HepG2 (cell line): ENCODE measurements around the gene RITA1.

Experiments
- EZH2 ChIP-seq: conservative IDR thresholded peaks from 2 replicates; pipeline ENCODE4 v1.6.1; 2012; ENCODE audit warnings: mild to moderate bottlenecking, low read depth, low read length, moderate library complexity
- SIN3A ChIP-seq: IDR thresholded peaks from 2 replicates; pipeline ENCODE4 v1.6.1; 2011; ENCODE audit warnings: low read depth, mild to moderate bottlenecking, control low read depth, low read length, borderline replicate concordance
- TF ChIP-seq, protein P1 (sequence below): sonication (generic); formaldehyde crosslinking; IDR thresholded peaks from 2 replicates; pipeline ENCODE4 v1.4.0; 2020; ENCODE audit warnings: mild to moderate bottlenecking, missing genetic modification reagents

GRCh38 chr12:113196990-113197389 is 11.5 kb downstream of the RITA1 start:
- TF ChIP-seq SIN3A: no peak
- TF ChIP-seq EZH2: no peak
- TF ChIP-seq, protein P1, sequence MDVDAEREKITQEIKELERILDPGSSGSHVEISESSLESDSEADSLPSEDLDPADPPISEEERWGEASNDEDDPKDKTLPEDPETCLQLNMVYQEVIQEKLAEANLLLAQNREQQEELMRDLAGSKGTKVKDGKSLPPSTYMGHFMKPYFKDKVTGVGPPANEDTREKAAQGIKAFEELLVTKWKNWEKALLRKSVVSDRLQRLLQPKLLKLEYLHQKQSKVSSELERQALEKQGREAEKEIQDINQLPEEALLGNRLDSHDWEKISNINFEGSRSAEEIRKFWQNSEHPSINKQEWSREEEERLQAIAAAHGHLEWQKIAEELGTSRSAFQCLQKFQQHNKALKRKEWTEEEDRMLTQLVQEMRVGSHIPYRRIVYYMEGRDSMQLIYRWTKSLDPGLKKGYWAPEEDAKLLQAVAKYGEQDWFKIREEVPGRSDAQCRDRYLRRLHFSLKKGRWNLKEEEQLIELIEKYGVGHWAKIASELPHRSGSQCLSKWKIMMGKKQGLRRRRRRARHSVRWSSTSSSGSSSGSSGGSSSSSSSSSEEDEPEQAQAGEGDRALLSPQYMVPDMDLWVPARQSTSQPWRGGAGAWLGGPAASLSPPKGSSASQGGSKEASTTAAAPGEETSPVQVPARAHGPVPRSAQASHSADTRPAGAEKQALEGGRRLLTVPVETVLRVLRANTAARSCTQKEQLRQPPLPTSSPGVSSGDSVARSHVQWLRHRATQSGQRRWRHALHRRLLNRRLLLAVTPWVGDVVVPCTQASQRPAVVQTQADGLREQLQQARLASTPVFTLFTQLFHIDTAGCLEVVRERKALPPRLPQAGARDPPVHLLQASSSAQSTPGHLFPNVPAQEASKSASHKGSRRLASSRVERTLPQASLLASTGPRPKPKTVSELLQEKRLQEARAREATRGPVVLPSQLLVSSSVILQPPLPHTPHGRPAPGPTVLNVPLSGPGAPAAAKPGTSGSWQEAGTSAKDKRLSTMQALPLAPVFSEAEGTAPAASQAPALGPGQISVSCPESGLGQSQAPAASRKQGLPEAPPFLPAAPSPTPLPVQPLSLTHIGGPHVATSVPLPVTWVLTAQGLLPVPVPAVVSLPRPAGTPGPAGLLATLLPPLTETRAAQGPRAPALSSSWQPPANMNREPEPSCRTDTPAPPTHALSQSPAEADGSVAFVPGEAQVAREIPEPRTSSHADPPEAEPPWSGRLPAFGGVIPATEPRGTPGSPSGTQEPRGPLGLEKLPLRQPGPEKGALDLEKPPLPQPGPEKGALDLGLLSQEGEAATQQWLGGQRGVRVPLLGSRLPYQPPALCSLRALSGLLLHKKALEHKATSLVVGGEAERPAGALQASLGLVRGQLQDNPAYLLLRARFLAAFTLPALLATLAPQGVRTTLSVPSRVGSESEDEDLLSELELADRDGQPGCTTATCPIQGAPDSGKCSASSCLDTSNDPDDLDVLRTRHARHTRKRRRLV (CRISPR knock-in tag): no peak
